ENCODE results near the gene RAB11A. TPM values are rescaled to one million over a fixed set of nuclear protein-coding genes. Genes with fewer than 3 reads are reported as not detected.

Gene RAB11A
- total RNA-seq, 1 donor from 2014 or later, result 317 TPM

- H3K4me1 Mint-ChIP-seq (ENCODE audit: unreplicated experiment), result peaks cover 19% of the 10 kb centered on the region
- H3K4me3 Mint-ChIP-seq (ENCODE audit: unreplicated experiment), result no peak overlapping the region
- no peak for TF ChIP-seq CTCF (IDR thresholded peaks at IDR 0.05)
- H3K27ac Mint-ChIP-seq (ENCODE audit: unreplicated experiment), result peak overlapping the region; percentile 61
- peaks cover 18% of the 10 kb centered on the region for H3K27me3 Mint-ChIP-seq (ENCODE audit: unreplicated experiment)
- no peak for DNase-seq (ENCODE audit: extremely low spot score, unreplicated experiment)
- no peaks in the 10 kb centered on the region for H3K9me3 Mint-ChIP-seq (ENCODE audit: unreplicated experiment)
- no peaks in the 10 kb centered on the region for H3K36me3 Mint-ChIP-seq (ENCODE audit: unreplicated experiment)
Observed at GRCh38 chr15:65939901-65940617, 70.8 kb downstream of the RAB11A start.

- no peaks in the 10 kb centered on the region for H3K9me3 Mint-ChIP-seq (ENCODE audit: unreplicated experiment)
- no peak for TF ChIP-seq CTCF (IDR thresholded peaks at IDR 0.05)
- H3K4me3 Mint-ChIP-seq (ENCODE audit: unreplicated experiment), result no peak overlapping the region
- peaks cover 18% of the 10 kb centered on the region for H3K27me3 Mint-ChIP-seq (ENCODE audit: unreplicated experiment)
- no peaks in the 10 kb centered on the region for H3K36me3 Mint-ChIP-seq (ENCODE audit: unreplicated experiment)
- H3K27ac Mint-ChIP-seq (ENCODE audit: unreplicated experiment), result peak overlapping the region; percentile 41
- H3K4me1 Mint-ChIP-seq (ENCODE audit: unreplicated experiment), result peaks cover 19% of the 10 kb centered on the region
- no peak for DNase-seq (ENCODE audit: extremely low spot score, unreplicated experiment)
Observed at GRCh38 chr15:65940618-65940909, 71.3 kb downstream of the RAB11A start.

Other genes with a start within 250 kb of the RAB11A start
- gene SLC24A1, start 247.6 kb upstream of the RAB11A start, total RNA-seq, result 14.8 and 17.2 TPM in 2 replicates
- 22.5 and 24.5 TPM in 2 replicates for gene DENND4A, start 77.2 kb upstream of the RAB11A start, total RNA-seq